Astrocyte (in vitro differentiated cells and primary cell): ENCODE measurements around the gene PXT1. TPM values are rescaled to one million over a fixed set of nuclear protein-coding genes. Genes with fewer than 3 reads are reported as not detected.
A peak's percentile ranks its signal among the peaks of the same experiment; 100 is the strongest.
"Not testable (repeated sequence)": the region's sequence is repeated elsewhere in the genome, so short reads cannot be mapped to it uniquely, and the experiment has no call there.

Experiments
- DNase-seq: peaks from one replicate; pipeline ENCODE4 v3.0.0-alpha.2; 2010; ENCODE audit warnings: low read depth
- FAIRE-seq: peaks from 2 replicates; lab custom pipeline; 2011; peaks lifted over from hg19 to GRCh38; lab: Jason Lieb, UNC
- H2AFZ ChIP-seq: 2 replicates; pipeline ENCODE4 v1.6.0; 2012; ENCODE audit warnings: low read depth, low read length, inconsistent platforms
- H3K27ac ChIP-seq: 2 replicates; pipeline ENCODE4 v1.5.1; 2011; ENCODE audit warnings: low read depth, low read length, inconsistent platforms
- H3K27me3 ChIP-seq: 2 replicates; pipeline ENCODE4 v1.6.0; 2011; ENCODE audit warnings: low read length, inconsistent platforms; ENCODE audit not compliant: insufficient read depth
- H3K36me3 ChIP-seq: 2 replicates; pipeline ENCODE4 v1.5.1; 2011; ENCODE audit warnings: low read length, inconsistent platforms; ENCODE audit not compliant: insufficient read depth
- H3K4me1 ChIP-seq: 2 replicates; pipeline ENCODE4 v1.5.1; 2011; ENCODE audit warnings: low read length, inconsistent platforms; ENCODE audit not compliant: insufficient read depth
- H3K4me2 ChIP-seq: 2 replicates; pipeline ENCODE4 v1.6.0; 2012; ENCODE audit warnings: low read length, inconsistent platforms
- H3K4me3 ChIP-seq: 2 replicates; pipeline ENCODE4 v1.5.1; 2011; ENCODE audit warnings: low read depth, mild to moderate bottlenecking, low read length, inconsistent platforms; ENCODE audit not compliant: insufficient read depth
- H3K79me2 ChIP-seq: 2 replicates; pipeline ENCODE4 v1.6.0; 2012; ENCODE audit warnings: mild to moderate bottlenecking, low read length, inconsistent platforms; ENCODE audit not compliant: insufficient read depth
- H3K9ac ChIP-seq: 2 replicates; pipeline ENCODE4 v1.6.0; 2012; ENCODE audit warnings: mild to moderate bottlenecking, low read length, inconsistent platforms
- H3K9me3 ChIP-seq: 2 replicates; pipeline ENCODE4 v1.5.1; 2012; ENCODE audit warnings: low read depth, mild to moderate bottlenecking, low read length, inconsistent platforms; ENCODE audit not compliant: insufficient read depth
- H4K20me1 ChIP-seq: 2 replicates; pipeline ENCODE4 v1.6.0; 2012; ENCODE audit warnings: low read length, inconsistent platforms; ENCODE audit not compliant: insufficient read depth
- H3K27ac Mint-ChIP-seq: one replicate; pipeline ENCODE4 v1.8.0; 2021; ENCODE audit warnings: mild to moderate bottlenecking, mixed read lengths; ENCODE audit not compliant: unreplicated experiment
- H3K27me3 Mint-ChIP-seq: one replicate; pipeline ENCODE4 v1.8.0; 2021; ENCODE audit warnings: low read depth, mixed read lengths; ENCODE audit not compliant: unreplicated experiment
- H3K36me3 Mint-ChIP-seq: one replicate; pipeline ENCODE4 v1.8.0; 2021; ENCODE audit warnings: low read depth, mixed read lengths; ENCODE audit not compliant: unreplicated experiment
- H3K4me1 Mint-ChIP-seq: one replicate; pipeline ENCODE4 v1.8.0; 2021; ENCODE audit warnings: low read depth, mixed read lengths; ENCODE audit not compliant: unreplicated experiment
- H3K4me3 Mint-ChIP-seq: one replicate; pipeline ENCODE4 v1.8.0; 2021; ENCODE audit warnings: mild to moderate bottlenecking, moderate library complexity, mixed read lengths; ENCODE audit not compliant: unreplicated experiment
- H3K9me3 Mint-ChIP-seq: one replicate; pipeline ENCODE4 v1.8.0; 2021; ENCODE audit warnings: mild to moderate bottlenecking, mixed read lengths; ENCODE audit not compliant: unreplicated experiment
- CTCF ChIP-seq: IDR thresholded peaks from 2 replicates; pipeline ENCODE4 v1.5.1; 2011; ENCODE audit warnings: low read depth, mild to moderate bottlenecking, inconsistent platforms, low read length, moderate library complexity; ENCODE audit not compliant: insufficient read depth
- EZH2 ChIP-seq: IDR thresholded peaks from 2 replicates; pipeline ENCODE4 v1.6.1; 2012; ENCODE audit warnings: mild to moderate bottlenecking, low read length, inconsistent platforms; ENCODE audit not compliant: insufficient read depth
- total RNA-seq: library from RNA; stranded (reverse); gene quantifications from 2 replicates; pipeline ENCODE4 v1.2.1, GENCODE V29; 2021

PXT1 gene
- total RNA-seq, 1 donor from 2014 or later: 0.09 TPM

- Mint-ChIP-seq H3K4me1 (peaks cover 12% of the 10 kb centered on the region), H3K27me3 (no peaks in the 10 kb centered on the region), H3K27ac (no peak overlapping the region), H3K36me3 (peaks cover 13% of the 10 kb centered on the region), H3K4me3 (no peak overlapping the region), H3K9me3 (no peaks in the 10 kb centered on the region)
- FAIRE-seq (peak; percentile 88), DNase-seq (peak; percentile 85)
- H3K79me2 ChIP-seq: no peaks in the 10 kb centered on the region
- no peaks in the 10 kb centered on the region for H3K27me3 ChIP-seq
- peaks cover 38% of the 10 kb centered on the region for H4K20me1 ChIP-seq
- no peak overlapping the region for H3K4me3 ChIP-seq
- peaks cover 18% of the 10 kb centered on the region for H3K36me3 ChIP-seq
- H3K9ac ChIP-seq: no peak overlapping the region
- TF ChIP-seq CTCF (no peak), EZH2 (no peak)
- peak overlapping the region; percentile 24 for H3K4me2 ChIP-seq
- H3K9me3 ChIP-seq: no peaks in the 10 kb centered on the region
- no peak overlapping the region for H2AFZ ChIP-seq
- no peak overlapping the region for H3K27ac ChIP-seq
- peaks cover 16% of the 10 kb centered on the region for H3K4me1 ChIP-seq
These were observed 45.0 kb upstream of the PXT1 start for GRCh38 chr6:36487698-36488097.

GRCh38 chr6:36484736-36485135, 42.1 kb upstream of the PXT1 start:
- no peak overlapping the region for H3K27ac Mint-ChIP-seq
- Histone ChIP-seq H3K4me1 (peaks cover 16% of the 10 kb centered on the region), H3K4me2 (no peak overlapping the region), H4K20me1 (peaks cover 31% of the 10 kb centered on the region), H3K79me2 (no peaks in the 10 kb centered on the region), H3K4me3 (no peak overlapping the region), H3K27me3 (no peaks in the 10 kb centered on the region), H3K36me3 (peaks cover 38% of the 10 kb centered on the region), H3K9ac (no peak overlapping the region), H2AFZ (no peak overlapping the region), H3K27ac (no peak overlapping the region), H3K9me3 (no peaks in the 10 kb centered on the region)
- H3K36me3 Mint-ChIP-seq: peaks cover 21% of the 10 kb centered on the region
- no peaks in the 10 kb centered on the region for H3K9me3 Mint-ChIP-seq
- H3K4me1 Mint-ChIP-seq: peaks cover 10% of the 10 kb centered on the region
- no peak for FAIRE-seq
- DNase-seq: no peak
- TF ChIP-seq EZH2 (no peak), CTCF (no peak)
- H3K27me3 Mint-ChIP-seq: no peaks in the 10 kb centered on the region
- H3K4me3 Mint-ChIP-seq: no peak overlapping the region

GRCh38 chr6:36483326-36483725, 40.7 kb upstream of the PXT1 start:
- FAIRE-seq, H3K27ac Mint-ChIP-seq, H3K27ac ChIP-seq, H3K4me2 ChIP-seq, H3K4me3 ChIP-seq, H2AFZ ChIP-seq, H3K9ac ChIP-seq, H3K4me3 Mint-ChIP-seq, H3K27me3 ChIP-seq, H3K9me3 ChIP-seq, H3K79me2 ChIP-seq, H3K27me3 Mint-ChIP-seq, DNase-seq, H3K4me1 Mint-ChIP-seq, H3K9me3 Mint-ChIP-seq: not testable (repeated sequence)
- H3K4me1 ChIP-seq: peaks cover 13% of the 10 kb centered on the region
- H4K20me1 ChIP-seq: peaks cover 26% of the 10 kb centered on the region
- H3K36me3 ChIP-seq: peaks cover 42% of the 10 kb centered on the region
- H3K36me3 Mint-ChIP-seq: peaks cover 21% of the 10 kb centered on the region
